Fibroblast of lung (primary cell): ENCODE results near the gene DCAF7.

Experiments
- CTCF ChIP-seq, 2 donors: IDR thresholded peaks in 1 of 2; conservative IDR thresholded peaks in 1 of 2; 1 replicate in 1 of 2; 2 replicates in 1 of 2; pipeline ENCODE4 v1.5.1; 2011 to 2012; ENCODE audit warnings: low read length in 2 of 2, control low read depth in 1 of 2, inconsistent platforms in 1 of 2, low read depth in 1 of 2, mild to moderate bottlenecking in 1 of 2
- EZH2 ChIP-seq: IDR thresholded peaks from 2 replicates; pipeline ENCODE4 v1.5.1; 2012; ENCODE audit warnings: low read length, control low read depth, mild to moderate bottlenecking; ENCODE audit errors: missing control alignments

GRCh38 chr17:63546308-63547082, 3.8 kb upstream of the DCAF7 start:
- no peak for TF ChIP-seq CTCF (conservative IDR thresholded peaks at IDR 0.05 in 1 of 2, IDR thresholded peaks at IDR 0.05 in 1 of 2; ENCODE audit: low read depth in 1 of 2, low read length in 2 of 2)
- no peak for TF ChIP-seq EZH2
